GM18951 (cell line): ENCODE results near the gene APOF.
"Not testable (repeated sequence)": the region's sequence is repeated elsewhere in the genome, so short reads cannot be mapped to it uniquely, and the experiment has no call there.

ENCODE experiments used
- POLR2A ChIP-seq: IDR thresholded peaks from 4 replicates; pipeline ENCODE4 v1.6.1; 2011; ENCODE audit warnings: mild to moderate bottlenecking; ENCODE audit not compliant: insufficient read length, insufficient read depth; ENCODE audit errors: extremely low read depth
- in situ Hi-C: fragments of 300-500 bp; cut with MboI; formaldehyde crosslinking; loops from one replicate; pipeline ENCODE4 v1.12.0; 2022; ENCODE audit warnings: low sequenced_read_pairs, mixed read lengths, inconsistent platforms; ENCODE audit not compliant: unreplicated experiment

The APOF gene

DNA sequence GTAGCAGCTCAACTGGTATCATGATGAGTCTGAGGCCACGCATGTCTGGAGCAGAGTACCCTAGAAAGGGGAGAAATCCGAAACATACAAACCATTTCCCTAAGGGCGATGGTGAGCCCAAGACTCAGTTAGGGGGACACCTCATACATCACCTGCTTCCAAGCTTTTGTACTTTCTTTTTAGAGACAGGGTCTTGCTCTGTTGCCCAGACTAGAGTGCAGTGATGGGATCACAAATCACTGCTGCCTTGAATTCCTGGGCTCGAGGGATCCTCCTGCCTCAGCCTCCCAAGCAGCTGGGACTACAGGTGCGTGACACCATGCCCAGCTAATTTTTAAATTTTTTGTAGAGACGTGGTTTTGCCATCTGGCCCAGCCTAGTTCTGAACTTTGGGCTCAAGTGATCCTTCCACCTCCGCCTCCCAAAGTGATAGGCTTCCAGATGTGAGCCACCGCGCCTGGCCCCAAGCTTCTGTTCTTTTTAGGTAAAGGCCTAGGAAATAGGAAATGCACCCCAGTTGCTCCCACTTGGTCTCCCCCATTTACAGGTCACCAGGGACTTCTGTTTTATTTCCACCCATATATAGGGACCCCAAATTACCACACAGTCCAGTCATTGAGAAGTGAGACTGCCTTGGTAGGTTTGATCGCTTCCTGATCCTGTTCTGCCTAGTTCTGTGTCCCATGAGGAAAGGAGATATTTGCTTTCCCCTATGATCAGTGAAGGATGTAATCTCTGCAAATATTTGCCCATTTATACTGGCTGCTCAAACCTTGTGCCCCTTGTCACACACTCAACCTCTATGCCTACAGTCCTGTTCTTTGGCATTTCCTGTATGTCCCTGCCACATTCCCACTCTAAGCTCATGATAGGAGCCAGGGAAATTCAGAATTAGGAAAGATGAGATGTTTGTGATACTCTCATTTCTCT lies at the start of gene APOF:
Gene APOF (minus strand): TSS at position 728 of the 930 bp plus-strand sequence. CDS start 112 bp downstream, at position 616.
- in situ Hi-C loops, result no loop called here
- no peak for TF ChIP-seq POLR2A

DNA sequence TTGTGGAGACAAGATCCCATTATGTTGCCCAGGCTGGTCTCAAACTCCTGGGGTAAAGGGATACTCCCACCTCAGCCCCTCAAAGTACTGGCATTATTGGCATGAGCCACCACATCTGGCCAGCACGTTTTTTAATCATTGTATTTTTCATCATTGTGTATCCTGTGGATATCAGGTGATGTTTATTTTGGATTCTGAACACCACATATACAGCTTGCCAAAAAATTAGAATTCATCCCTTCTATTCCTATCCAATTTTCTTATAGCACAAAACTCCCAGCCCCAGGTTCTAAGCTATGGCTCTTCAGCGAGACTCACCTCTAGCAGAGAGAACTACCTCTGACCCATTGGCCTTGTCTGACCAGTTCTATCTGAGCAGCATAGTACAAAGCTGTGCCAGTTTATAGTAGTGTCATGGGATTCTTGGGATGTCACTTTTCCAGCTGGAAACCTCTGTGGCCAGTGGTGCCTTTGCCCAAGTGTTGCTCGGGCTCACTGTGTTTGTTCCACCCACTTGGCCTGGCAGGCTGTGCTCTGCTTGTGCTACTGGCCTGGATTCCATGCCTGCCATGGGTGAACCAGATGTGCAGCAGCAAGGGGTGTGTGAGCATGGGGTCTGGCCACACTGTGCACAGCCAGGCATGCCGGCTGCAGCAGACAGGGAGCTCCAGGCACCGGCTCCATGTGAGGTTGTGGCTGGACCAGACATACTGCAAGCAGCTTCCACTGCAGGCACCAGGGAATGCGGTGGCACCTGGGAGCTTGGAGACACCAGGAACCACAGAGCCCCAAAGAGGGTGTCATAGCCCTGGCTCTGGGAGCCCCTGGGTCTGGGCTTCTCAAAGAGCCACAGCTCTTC lies 49.4 kb upstream of the APOF start:
- in situ Hi-C loops, result no loop called here
- no peak for TF ChIP-seq POLR2A

DNA sequence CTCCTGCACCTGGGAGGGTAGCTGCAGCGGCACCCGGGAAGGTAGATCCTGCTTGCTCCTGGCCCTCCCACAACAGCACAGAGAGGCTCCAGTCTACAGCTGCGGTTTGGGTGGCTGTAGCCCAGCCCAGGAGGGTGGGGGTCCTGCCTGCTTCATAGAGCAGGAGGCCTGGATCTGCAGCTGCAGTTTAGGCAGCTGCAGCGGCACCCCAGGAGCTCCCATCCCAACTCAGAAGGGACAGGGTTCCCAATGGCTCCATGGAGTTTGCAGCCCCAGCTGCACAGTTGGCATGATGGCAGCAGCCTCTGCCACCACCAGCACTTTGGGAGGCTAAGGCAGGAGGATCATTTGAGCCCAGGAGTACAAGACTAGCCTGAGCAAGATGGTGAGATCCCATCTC lies 48.1 kb upstream of the APOF start:
- in situ Hi-C loops, result no loop called here
- TF ChIP-seq POLR2A, result no peak

DNA sequence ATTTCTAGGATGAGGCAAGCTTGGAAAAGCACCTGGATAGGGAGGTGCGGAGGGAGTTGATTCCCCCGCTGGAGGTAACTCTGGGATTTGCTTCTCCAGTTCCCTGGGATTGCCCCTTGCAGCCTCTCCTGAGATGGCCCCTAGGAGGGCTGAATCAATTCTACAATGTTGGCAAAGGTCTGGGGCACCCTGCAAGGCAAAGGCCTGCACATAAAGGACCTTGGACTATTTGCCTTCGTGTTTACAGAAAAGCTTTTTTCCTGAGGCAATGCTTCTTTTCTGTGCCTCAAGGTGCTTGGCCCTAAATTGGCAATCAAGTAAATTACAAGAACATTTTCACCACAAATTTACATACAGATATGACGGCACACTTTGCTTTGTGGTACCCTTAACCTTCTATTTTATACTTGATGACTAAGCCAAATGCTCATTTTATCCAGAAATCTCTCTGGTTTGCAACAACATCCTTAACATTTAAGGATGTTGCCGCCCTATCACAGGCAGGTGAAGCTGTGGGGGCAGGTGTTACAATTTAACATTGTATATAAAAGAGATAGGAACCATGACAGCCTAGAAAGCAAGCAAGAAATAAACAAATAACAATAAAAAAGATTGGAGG lies 46.3 kb upstream of the APOF start:
- in situ Hi-C loops, result no loop called here
- TF ChIP-seq POLR2A, result no peak

GRCh38 chr12:56404227-56404626 lies 41.6 kb upstream of the APOF start:
- in situ Hi-C loops, result not testable (repeated sequence)

- in situ Hi-C loops, result not testable (repeated sequence)
Observed at GRCh38 chr12:56401612-56402011, 39.0 kb upstream of the APOF start.

DNA sequence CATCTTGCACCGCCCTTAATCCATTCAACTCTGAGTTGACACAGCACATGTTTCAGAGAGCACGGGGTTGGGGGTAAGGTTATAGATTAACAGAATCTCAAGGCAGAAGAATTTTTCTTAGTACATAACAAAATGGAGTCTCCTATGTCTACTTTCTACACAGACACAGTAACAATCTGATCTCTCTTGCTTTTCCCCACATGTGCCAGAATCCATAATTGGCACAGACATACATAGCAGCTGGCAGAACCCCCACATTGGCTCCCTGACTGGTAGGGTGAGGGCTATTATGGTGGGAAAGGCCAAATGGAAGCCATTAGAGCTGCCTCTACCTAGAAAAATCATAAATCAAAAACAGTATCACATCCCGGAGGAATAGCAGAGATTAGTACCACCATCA lies 38.5 kb upstream of the APOF start:
- in situ Hi-C loops, result not testable (repeated sequence)

GRCh38 chr12:56399466-56399865 lies 36.8 kb upstream of the APOF start:
- in situ Hi-C loops, result not testable (repeated sequence)

DNA sequence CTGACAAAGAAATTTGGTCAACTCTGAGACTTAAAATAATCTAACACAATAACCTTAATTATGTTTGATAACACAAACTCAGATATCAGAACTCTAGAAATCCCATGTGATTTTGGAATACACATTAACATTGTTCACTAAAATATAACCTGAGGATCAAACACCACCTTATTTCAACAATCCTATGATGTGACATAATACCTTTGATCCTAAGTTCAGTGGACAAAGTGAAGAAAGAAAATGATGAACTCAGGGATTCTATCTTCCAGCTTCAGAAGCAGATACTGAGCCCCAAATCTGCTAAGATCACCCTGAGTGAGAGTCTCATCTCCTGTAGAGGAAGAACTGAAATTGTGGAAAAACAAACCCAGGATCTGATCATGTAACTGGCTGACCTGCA lies 35.7 kb upstream of the APOF start:
- in situ Hi-C loops, result no loop called here
- TF ChIP-seq POLR2A, result no peak

DNA sequence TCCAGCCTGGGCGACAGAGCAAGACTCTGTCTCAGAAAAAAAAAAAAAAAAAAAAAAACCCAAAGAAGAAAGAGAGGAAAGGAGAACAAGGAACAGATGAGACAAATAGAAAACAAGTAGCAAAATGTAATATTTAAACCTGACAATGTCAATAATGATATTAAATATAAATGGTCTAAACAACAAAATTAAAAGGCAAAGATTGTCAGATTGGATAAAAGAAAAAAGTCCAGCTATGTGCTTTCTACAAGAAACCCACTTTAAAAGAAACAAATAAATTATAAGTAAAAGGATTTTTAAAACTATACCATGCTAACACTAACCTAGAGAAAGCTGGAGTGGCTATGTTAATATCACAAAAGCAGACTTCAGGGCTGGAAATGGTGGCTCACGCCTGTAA lies 29.7 kb upstream of the APOF start:
- no peak for TF ChIP-seq POLR2A
- in situ Hi-C loops, result no loop called here

GRCh38 chr12:56391721-56392120 lies 29.1 kb upstream of the APOF start:
- in situ Hi-C loops, result no loop called here
- TF ChIP-seq POLR2A, result no peak

DNA sequence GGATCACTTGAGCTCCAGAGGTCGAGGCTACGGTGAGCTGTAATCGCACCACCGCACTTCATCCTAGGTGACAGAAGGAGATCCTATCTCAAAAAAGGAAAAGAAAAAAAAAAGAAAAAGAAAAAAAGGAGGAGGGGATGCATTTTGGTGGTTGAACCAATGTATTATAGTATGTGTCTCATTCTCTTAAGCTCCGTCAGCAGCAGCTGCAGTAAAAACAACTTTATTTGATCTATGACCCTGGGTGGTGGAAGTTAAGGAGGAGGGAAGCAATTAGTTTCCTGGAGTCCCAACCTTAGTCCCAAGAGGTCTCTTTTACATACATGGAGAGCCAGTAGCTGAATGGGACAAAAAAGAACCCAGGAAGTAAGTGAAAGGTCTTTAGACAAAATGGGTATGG lies 26.8 kb upstream of the APOF start:
- TF ChIP-seq POLR2A, result no peak

DNA sequence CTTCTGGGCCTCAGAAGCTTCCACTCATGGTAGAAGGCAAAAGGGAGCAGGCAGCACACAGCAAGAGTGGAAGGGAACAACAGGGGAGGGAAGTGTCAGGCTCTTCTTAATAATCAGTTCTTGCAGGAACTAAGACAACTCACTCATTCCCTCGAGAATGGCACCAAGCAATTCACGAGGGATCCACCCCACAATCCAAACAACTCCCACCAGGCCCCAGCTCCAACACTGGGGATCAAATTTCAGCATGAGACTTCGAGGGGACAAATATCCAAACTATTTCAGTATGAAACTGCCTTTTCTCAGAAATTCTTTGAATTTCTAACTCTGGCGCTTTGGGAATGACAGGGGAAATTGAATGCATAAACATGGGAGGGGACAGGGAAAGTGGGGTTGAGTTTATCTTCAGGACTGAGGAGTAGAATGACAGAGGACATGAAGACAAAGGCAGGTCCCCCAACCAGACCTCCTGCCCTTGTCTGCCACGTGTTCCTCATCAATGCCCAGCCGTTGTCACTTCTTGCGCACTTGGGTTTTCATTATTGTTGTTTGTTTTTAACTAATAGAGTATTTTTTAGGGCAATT lies 24.6 kb upstream of the APOF start:
- in situ Hi-C loops, result no loop called here

More for the DNA sequence above, 26.8 kb upstream of the APOF start:
- in situ Hi-C loops, result no loop called here

More for the DNA sequence above, 24.6 kb upstream of the APOF start:
- no peak for TF ChIP-seq POLR2A
